Measurements from ENCODE around the gene CLSTN2. TPM values are rescaled to one million over a fixed set of nuclear protein-coding genes. Genes with fewer than 3 reads are reported as not detected.

Gene CLSTN2
- total RNA-seq, 2 donors from 2014 or later, result not detected

- no peaks in the 10 kb centered on the region for H3K36me3 Mint-ChIP-seq (ENCODE audit: insufficient read depth in 2 of 2)
- ATAC-seq (replicated peaks in 1 of 2), result no peak
- no peak for DNase-seq
- peaks cover 22% of the 10 kb centered on the region for H3K27me3 Mint-ChIP-seq (ENCODE audit: low read depth)
- H3K4me1 Mint-ChIP-seq (ENCODE audit: low read depth), result no peaks in the 10 kb centered on the region
- H3K4me3 Mint-ChIP-seq, result no peak overlapping the region
- H3K9me3 Mint-ChIP-seq, result no peaks in the 10 kb centered on the region
- no peak overlapping the region for H3K27ac Mint-ChIP-seq
These were observed 506.0 kb downstream of the CLSTN2 start for GRCh38 chr3:140441006-140441405.

- peaks cover 22% of the 10 kb centered on the region for H3K27me3 Mint-ChIP-seq (ENCODE audit: low read depth)
- H3K4me1 Mint-ChIP-seq (ENCODE audit: low read depth), result no peaks in the 10 kb centered on the region
- H3K27ac Mint-ChIP-seq, result no peak overlapping the region
- ATAC-seq (replicated peaks in 1 of 2), result no peak
- H3K9me3 Mint-ChIP-seq, result no peaks in the 10 kb centered on the region
- H3K36me3 Mint-ChIP-seq (ENCODE audit: insufficient read depth in 2 of 2), result no peaks in the 10 kb centered on the region
- no peak for DNase-seq
- no peak overlapping the region for H3K4me3 Mint-ChIP-seq
These were observed 507.6 kb downstream of the CLSTN2 start for GRCh38 chr3:140442621-140443020.

- DNase-seq, result no peak
- Mint-ChIP-seq H3K36me3 (ENCODE audit: insufficient read depth in 2 of 2) (no peaks in the 10 kb centered on the region), H3K9me3 (no peaks in the 10 kb centered on the region), H3K27ac (no peak overlapping the region), H3K27me3 (ENCODE audit: low read depth) (peaks cover 22% of the 10 kb centered on the region), H3K4me3 (no peak overlapping the region), H3K4me1 (ENCODE audit: low read depth) (no peaks in the 10 kb centered on the region)
- no peak for ATAC-seq (replicated peaks in 1 of 2)
These were observed 508.1 kb downstream of the CLSTN2 start for GRCh38 chr3:140443073-140443472.

- H3K4me1 Mint-ChIP-seq (ENCODE audit: low read depth), result no peaks in the 10 kb centered on the region
- ATAC-seq (replicated peaks in 1 of 2) (no peak), DNase-seq (no peak)
- no peak overlapping the region for H3K27ac Mint-ChIP-seq
- no peaks in the 10 kb centered on the region for H3K9me3 Mint-ChIP-seq
- H3K36me3 Mint-ChIP-seq (ENCODE audit: insufficient read depth in 2 of 2), result no peaks in the 10 kb centered on the region
- H3K4me3 Mint-ChIP-seq, result no peak overlapping the region
- H3K27me3 Mint-ChIP-seq (ENCODE audit: low read depth), result peaks cover 22% of the 10 kb centered on the region
These were observed 508.8 kb downstream of the CLSTN2 start for GRCh38 chr3:140443806-140444205.

GRCh38 chr3:140446734-140447133 lies 511.7 kb downstream of the CLSTN2 start:
- DNase-seq, result no peak
- Mint-ChIP-seq H3K27ac (no peak overlapping the region), H3K27me3 (ENCODE audit: low read depth) (peaks cover 16% of the 10 kb centered on the region), H3K36me3 (ENCODE audit: insufficient read depth in 2 of 2) (no peaks in the 10 kb centered on the region), H3K9me3 (no peaks in the 10 kb centered on the region), H3K4me3 (no peak overlapping the region), H3K4me1 (ENCODE audit: low read depth) (no peaks in the 10 kb centered on the region)
- no peak for ATAC-seq (replicated peaks in 1 of 2)

- no peak overlapping the region for H3K27ac Mint-ChIP-seq
- ATAC-seq (replicated peaks in 1 of 2) (no peak), DNase-seq (no peak)
- H3K9me3 Mint-ChIP-seq, result no peaks in the 10 kb centered on the region
- H3K4me1 Mint-ChIP-seq (ENCODE audit: low read depth), result no peaks in the 10 kb centered on the region
- no peak overlapping the region for H3K4me3 Mint-ChIP-seq
- no peaks in the 10 kb centered on the region for H3K36me3 Mint-ChIP-seq (ENCODE audit: insufficient read depth in 2 of 2)
- peaks cover 14% of the 10 kb centered on the region for H3K27me3 Mint-ChIP-seq (ENCODE audit: low read depth)
These were observed 512.2 kb downstream of the CLSTN2 start for GRCh38 chr3:140447136-140447535.

- no peak for DNase-seq
- H3K4me1 Mint-ChIP-seq (ENCODE audit: low read depth), result no peaks in the 10 kb centered on the region
- no peaks in the 10 kb centered on the region for H3K9me3 Mint-ChIP-seq
- peaks cover 6% of the 10 kb centered on the region for H3K27me3 Mint-ChIP-seq (ENCODE audit: low read depth)
- H3K4me3 Mint-ChIP-seq, result no peak overlapping the region
- no peaks in the 10 kb centered on the region for H3K36me3 Mint-ChIP-seq (ENCODE audit: insufficient read depth in 2 of 2)
- no peak overlapping the region for H3K27ac Mint-ChIP-seq
- ATAC-seq (replicated peaks in 1 of 2), result no peak
These were observed 513.0 kb downstream of the CLSTN2 start for GRCh38 chr3:140448001-140448400.

- ATAC-seq (replicated peaks in 1 of 2) (no peak), DNase-seq (no peak)
- Mint-ChIP-seq H3K27ac (no peak overlapping the region), H3K9me3 (no peaks in the 10 kb centered on the region), H3K4me1 (ENCODE audit: low read depth) (no peaks in the 10 kb centered on the region), H3K4me3 (no peak overlapping the region), H3K27me3 (ENCODE audit: low read depth) (no peaks in the 10 kb centered on the region), H3K36me3 (ENCODE audit: insufficient read depth in 2 of 2) (no peaks in the 10 kb centered on the region)
These were observed 514.6 kb downstream of the CLSTN2 start for GRCh38 chr3:140449413-140450256.

GRCh38 chr3:140453750-140454149 lies 518.8 kb downstream of the CLSTN2 start:
- no peaks in the 10 kb centered on the region for H3K27me3 Mint-ChIP-seq (ENCODE audit: low read depth)
- no peaks in the 10 kb centered on the region for H3K4me1 Mint-ChIP-seq (ENCODE audit: low read depth)
- no peak overlapping the region for H3K4me3 Mint-ChIP-seq
- H3K9me3 Mint-ChIP-seq, result no peaks in the 10 kb centered on the region
- H3K27ac Mint-ChIP-seq, result no peak overlapping the region
- no peak for DNase-seq
- ATAC-seq (replicated peaks in 1 of 2), result no peak
- H3K36me3 Mint-ChIP-seq (ENCODE audit: insufficient read depth in 2 of 2), result no peaks in the 10 kb centered on the region

GRCh38 chr3:140455521-140456214 lies 520.7 kb downstream of the CLSTN2 start:
- no peaks in the 10 kb centered on the region for H3K4me1 Mint-ChIP-seq (ENCODE audit: low read depth)
- H3K27me3 Mint-ChIP-seq (ENCODE audit: low read depth), result no peaks in the 10 kb centered on the region
- H3K9me3 Mint-ChIP-seq, result no peaks in the 10 kb centered on the region
- H3K27ac Mint-ChIP-seq, result no peak overlapping the region
- H3K4me3 Mint-ChIP-seq, result no peak overlapping the region
- H3K36me3 Mint-ChIP-seq (ENCODE audit: insufficient read depth in 2 of 2), result no peaks in the 10 kb centered on the region
- no peak for ATAC-seq (replicated peaks in 1 of 2)
- DNase-seq, result no peak

GRCh38 chr3:140456974-140457373 lies 522.0 kb downstream of the CLSTN2 start:
- H3K4me3 Mint-ChIP-seq, result no peak overlapping the region
- no peak for ATAC-seq (replicated peaks in 1 of 2)
- no peaks in the 10 kb centered on the region for H3K27me3 Mint-ChIP-seq (ENCODE audit: low read depth)
- no peaks in the 10 kb centered on the region for H3K36me3 Mint-ChIP-seq (ENCODE audit: insufficient read depth in 2 of 2)
- H3K27ac Mint-ChIP-seq, result no peak overlapping the region
- no peaks in the 10 kb centered on the region for H3K9me3 Mint-ChIP-seq
- no peak for DNase-seq
- H3K4me1 Mint-ChIP-seq (ENCODE audit: low read depth), result no peaks in the 10 kb centered on the region

GRCh38 chr3:140459462-140459861 lies 524.5 kb downstream of the CLSTN2 start:
- Mint-ChIP-seq H3K36me3 (ENCODE audit: insufficient read depth in 2 of 2) (no peaks in the 10 kb centered on the region), H3K4me1 (ENCODE audit: low read depth) (no peaks in the 10 kb centered on the region), H3K27ac (no peak overlapping the region), H3K9me3 (peaks cover 0 to 2% of the 10 kb centered on the region in 2 donors), H3K27me3 (ENCODE audit: low read depth) (peaks cover 14% of the 10 kb centered on the region), H3K4me3 (no peak overlapping the region)
- DNase-seq, result no peak
- no peak for ATAC-seq (replicated peaks in 1 of 2)

- H3K4me1 Mint-ChIP-seq (ENCODE audit: low read depth), result no peaks in the 10 kb centered on the region
- H3K27me3 Mint-ChIP-seq (ENCODE audit: low read depth), result peaks cover 14% of the 10 kb centered on the region
- DNase-seq (no peak), ATAC-seq (replicated peaks in 1 of 2) (no peak)
- H3K36me3 Mint-ChIP-seq (ENCODE audit: insufficient read depth in 2 of 2), result no peaks in the 10 kb centered on the region
- peaks cover 0 to 2% of the 10 kb centered on the region in 2 donors for H3K9me3 Mint-ChIP-seq
- H3K4me3 Mint-ChIP-seq, result no peak overlapping the region
- no peak overlapping the region for H3K27ac Mint-ChIP-seq
These were observed 526.3 kb downstream of the CLSTN2 start for GRCh38 chr3:140461250-140461649.

Data from activated T-cell treated with anti-CD3 and anti-CD28 coated beads, Interleukin-2, amount 50 U/mL, for 72 hours (primary cell).